ENCODE measurements around the gene KDM4B.

- TF ChIP-seq POLR2A (IDR thresholded peaks at IDR 0.05; ENCODE audit: low read length): no peak
- TF ChIP-seq GATA1 (IDR thresholded peaks at IDR 0.05; ENCODE audit: low read depth, low read length): no peak
Observed at GRCh38 chr19:5119297-5119998, 150.5 kb downstream of the KDM4B start.
